HepG2 (cell line): ENCODE results near the gene HSPB8.

Experiments
- NCOA2 ChIP-seq: sonication (generic); formaldehyde crosslinking; IDR thresholded peaks from 2 replicates; pipeline ENCODE4 v1.8.0; 2022; ENCODE audit warnings: inconsistent platforms
- NR1H2 ChIP-seq: sonication (generic); formaldehyde crosslinking; IDR thresholded peaks from 2 replicates; pipeline ENCODE4 v1.8.1; 2022; ENCODE audit warnings: low read depth, missing genetic modification reagents, borderline replicate concordance
- ZNF143 ChIP-seq: sonication (generic); formaldehyde crosslinking; IDR thresholded peaks from 2 replicates; pipeline ENCODE4 v1.4.0; 2020; ENCODE audit warnings: missing genetic modification reagents

DNA sequence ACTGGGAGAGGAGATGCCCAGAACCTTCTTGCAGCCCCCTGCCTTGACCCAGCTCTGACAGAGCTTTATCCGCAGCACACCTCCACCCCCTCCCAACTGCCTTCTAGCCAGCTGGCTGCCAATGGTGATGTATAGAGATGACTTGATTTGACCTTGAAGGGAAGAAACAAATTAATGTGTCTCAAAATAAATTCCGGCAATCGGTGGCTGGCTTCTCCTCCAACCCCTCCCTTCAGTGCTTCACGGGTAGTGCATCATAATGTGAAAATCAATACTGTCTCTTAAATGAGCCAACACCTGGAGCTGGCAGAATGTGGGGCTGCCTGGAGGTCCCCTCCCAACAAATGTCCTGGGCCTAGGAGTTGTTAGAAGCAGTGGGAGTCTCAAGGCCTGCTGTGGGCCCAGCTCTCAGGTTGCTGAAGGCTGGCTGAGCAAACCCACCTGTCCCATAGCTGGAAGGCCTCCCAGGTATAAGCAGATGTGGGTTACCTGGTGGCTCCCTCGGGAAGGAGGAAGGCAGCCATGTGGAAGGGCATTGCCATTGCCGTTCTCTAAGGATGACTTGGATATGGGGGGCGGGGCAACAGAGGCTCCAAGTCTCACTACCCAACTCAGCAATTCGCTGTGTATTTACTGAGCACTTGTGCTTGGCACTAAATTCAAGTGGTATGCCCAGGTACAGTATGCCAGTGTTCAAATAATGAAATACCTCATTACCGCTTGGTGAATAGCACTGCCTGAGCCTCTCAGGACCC, 23.2 kb downstream of the HSPB8 start:
- TF ChIP-seq NCOA2 (CRISPR knock-in tag) (no peak), ZNF143 (CRISPR knock-in tag) (no peak), NR1H2 (CRISPR knock-in tag) (no peak)
